NCI-H1436 (cell line): Measurements from ENCODE around the gene MYL6B.
A peak's percentile ranks its signal among the peaks of the same experiment; 100 is the strongest.
"Not testable (repeated sequence)": the region's sequence is repeated elsewhere in the genome, so short reads cannot be mapped to it uniquely, and the experiment has no call there.

ENCODE experiments used
- DNase-seq: peaks from one replicate; lab custom pipeline; 2025; lab: John Stamatoyannopoulos, UW

MYL6B gene

GRCh38 chr12:56152132-56152755, at the start of gene MYL6B:
Gene MYL6B (plus strand): TSS chr12:56152587. CDS start chr12:56153919, 1,332 bp downstream.
- DNase-seq: peak; percentile 90

GRCh38 chr12:56102683-56103065, 49.7 kb upstream of the MYL6B start:
- DNase-seq: no peak

GRCh38 chr12:56103066-56103711, 49.2 kb upstream of the MYL6B start:
- no peak for DNase-seq

- DNase-seq: no peak
These were observed 48.6 kb upstream of the MYL6B start for GRCh38 chr12:56103823-56104108.

GRCh38 chr12:56104109-56104814, 48.1 kb upstream of the MYL6B start, which contains the start of gene PA2G4:
Gene PA2G4 (plus strand): TSS chr12:56104559. CDS start chr12:56104738, 179 bp downstream.
- DNase-seq: peak; percentile 97

GRCh38 chr12:56104815-56105608, 47.4 kb upstream of the MYL6B start:
- no peak for DNase-seq

GRCh38 chr12:56105609-56105902, 46.8 kb upstream of the MYL6B start:
- DNase-seq: no peak

- no peak for DNase-seq
These were observed 45.1 kb upstream of the MYL6B start for GRCh38 chr12:56107242-56107641.

- no peak for DNase-seq
These were observed 41.8 kb upstream of the MYL6B start for GRCh38 chr12:56110571-56110970.

- no peak for DNase-seq
These were observed 38.3 kb upstream of the MYL6B start for GRCh38 chr12:56114084-56114483.

- no peak for DNase-seq
These were observed 37.1 kb upstream of the MYL6B start for GRCh38 chr12:56115329-56115728.

GRCh38 chr12:56116267-56117081, 35.9 kb upstream of the MYL6B start, which contains the start of gene RPL41:
Gene RPL41 (plus strand): TSS chr12:56116633.
- peak; percentile 92 for DNase-seq

- DNase-seq: not testable (repeated sequence)
These were observed 35.2 kb upstream of the MYL6B start for GRCh38 chr12:56117082-56117706.

- DNase-seq: peak; percentile 100
These were observed 34.4 kb upstream of the MYL6B start, which contains the start of gene ZC3H10 for GRCh38 chr12:56117778-56118687. Gene ZC3H10 (plus strand): TSS chr12:56118266. CDS start chr12:56120563, 2,297 bp downstream.

GRCh38 chr12:56118688-56119357, 33.6 kb upstream of the MYL6B start:
- no peak for DNase-seq

- DNase-seq: peak; percentile 47
These were observed 33.0 kb upstream of the MYL6B start for GRCh38 chr12:56119361-56119796.

GRCh38 chr12:56120158-56120846, 32.1 kb upstream of the MYL6B start:
- no peak for DNase-seq

- DNase-seq: no peak
These were observed 31.1 kb upstream of the MYL6B start for GRCh38 chr12:56121204-56121870.
